Thyroid gland (tissue), 4 donors: ENCODE results near the gene RCAN2. TPM values are rescaled to one million over a fixed set of nuclear protein-coding genes. Genes with fewer than 3 reads are reported as not detected.

Source experiments
- DNase-seq, 2 donors: peaks; one replicate each; pipeline ENCODE4 v3.0.0-alpha.2; 2019
- H3K27ac ChIP-seq, 3 donors: fragments of 200-600 bp; sonication (generic); 1 replicate in 2 of 3; 2 replicates in 1 of 3; pipeline ENCODE4 v1.5.1; 2016 to 2019; ENCODE audit warnings: mild to moderate bottlenecking in 1 of 3, moderate library complexity in 1 of 3
- H3K27me3 ChIP-seq: fragments of 200-600 bp; sonication (generic); one replicate; pipeline ENCODE4 v1.5.1; 2019
- H3K36me3 ChIP-seq, 2 donors: fragments of 200-600 bp; sonication (generic); one replicate each; pipeline ENCODE4 v1.5.1; 2016 to 2019
- H3K4me1 ChIP-seq, 2 donors: fragments of 200-600 bp; sonication (generic); one replicate each; pipeline ENCODE4 v1.5.1; 2017 to 2019
- H3K4me3 ChIP-seq, 3 donors: fragments of 200-600 bp; sonication (generic); replicated peaks in 1 of 3; 1 replicate in 2 of 3; 2 replicates in 1 of 3; pipeline ENCODE4 v1.5.1; 2016; ENCODE audit warnings: mild to moderate bottlenecking in 1 of 3
- H3K9me3 ChIP-seq: fragments of 200-600 bp; sonication (generic); one replicate; pipeline ENCODE4 v1.5.1; 2017
- POLR2A ChIP-seq, 2 donors: fragments of 450-650 bp; IDR thresholded peaks; one replicate each; pipeline ENCODE4 v1.6.1; 2017; ENCODE audit warnings: antibody characterized with exemption in 2 of 2, mild to moderate bottlenecking in 2 of 2, moderate library complexity in 1 of 2
- WGBS, 2 donors: methylation state at CpG; one replicate each; pipeline ENCODE4 v1.1.5; 2017; 5-methylcytosine and 5-hydroxymethylcytosine counted together
- intact Hi-C: fragments of 100-400 bp; cut with DNase I; formaldehyde crosslinking; loops from one replicate; pipeline ENCODE4 v1.15.1; 2023
- total RNA-seq, 4 donors: library from RNA; depleted of rRNA; stranded (reverse); fragments of >200 nt; gene quantifications; one replicate each; pipeline ENCODE4 v1.2.3, GENCODE V29; 2016
- TF ChIP-seq, protein P1 (sequence below), 6 experiments: fragments of 200-600 bp in 3 of 6; fragments of 450-650 bp in 3 of 6; sonication (generic) in 3 of 6; IDR thresholded peaks; one replicate each; pipeline ENCODE4 v1.5.1; 2016 to 2019; ENCODE audit warnings: antibody characterized with exemption in 6 of 6, mild to moderate bottlenecking in 2 of 6, inconsistent platforms in 1 of 6, moderate library complexity in 1 of 6

RCAN2 gene
- total RNA-seq, 4 donors from 2014 or later = 14.0 to 33.2 (median 23.3) TPM

- intact Hi-C loops = no loop called here
- H3K36me3 ChIP-seq = no peaks in the 10 kb centered on the region
- no peaks in the 10 kb centered on the region for H3K9me3 ChIP-seq
- no peak overlapping the region for H3K4me3 ChIP-seq
- no peak for DNase-seq
- TF ChIP-seq, protein P1, sequence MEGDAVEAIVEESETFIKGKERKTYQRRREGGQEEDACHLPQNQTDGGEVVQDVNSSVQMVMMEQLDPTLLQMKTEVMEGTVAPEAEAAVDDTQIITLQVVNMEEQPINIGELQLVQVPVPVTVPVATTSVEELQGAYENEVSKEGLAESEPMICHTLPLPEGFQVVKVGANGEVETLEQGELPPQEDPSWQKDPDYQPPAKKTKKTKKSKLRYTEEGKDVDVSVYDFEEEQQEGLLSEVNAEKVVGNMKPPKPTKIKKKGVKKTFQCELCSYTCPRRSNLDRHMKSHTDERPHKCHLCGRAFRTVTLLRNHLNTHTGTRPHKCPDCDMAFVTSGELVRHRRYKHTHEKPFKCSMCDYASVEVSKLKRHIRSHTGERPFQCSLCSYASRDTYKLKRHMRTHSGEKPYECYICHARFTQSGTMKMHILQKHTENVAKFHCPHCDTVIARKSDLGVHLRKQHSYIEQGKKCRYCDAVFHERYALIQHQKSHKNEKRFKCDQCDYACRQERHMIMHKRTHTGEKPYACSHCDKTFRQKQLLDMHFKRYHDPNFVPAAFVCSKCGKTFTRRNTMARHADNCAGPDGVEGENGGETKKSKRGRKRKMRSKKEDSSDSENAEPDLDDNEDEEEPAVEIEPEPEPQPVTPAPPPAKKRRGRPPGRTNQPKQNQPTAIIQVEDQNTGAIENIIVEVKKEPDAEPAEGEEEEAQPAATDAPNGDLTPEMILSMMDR (IDR thresholded peaks at IDR 0.05) = no peak
- TF ChIP-seq POLR2A (IDR thresholded peaks at IDR 0.05) = no peak
- H3K27me3 ChIP-seq = no peaks in the 10 kb centered on the region
- peaks cover 0 to 9% of the 10 kb centered on the region in 2 donors for H3K4me1 ChIP-seq
- H3K27ac ChIP-seq = no peak overlapping the region
Measured at GRCh38 chr6:46437671-46438221, 53.5 kb downstream of the RCAN2 start.

GRCh38 chr6:46422619-46423018, 68.6 kb downstream of the RCAN2 start:
- no peak overlapping the region for H3K27ac ChIP-seq
- H3K4me1 ChIP-seq = no peaks in the 10 kb centered on the region
- intact Hi-C loops = loop anchor here (10.0 kb wide), 1 partner anchor 62 kb away; no protein-coding TSS in a partner anchor
- no peaks in the 10 kb centered on the region for H3K36me3 ChIP-seq
- no peak for DNase-seq
- no peak overlapping the region for H3K4me3 ChIP-seq
- no peak for TF ChIP-seq POLR2A (IDR thresholded peaks at IDR 0.05)
- TF ChIP-seq, protein P1 (IDR thresholded peaks at IDR 0.05) = no peak
- no peaks in the 10 kb centered on the region for H3K27me3 ChIP-seq
- no peaks in the 10 kb centered on the region for H3K9me3 ChIP-seq

DNA sequence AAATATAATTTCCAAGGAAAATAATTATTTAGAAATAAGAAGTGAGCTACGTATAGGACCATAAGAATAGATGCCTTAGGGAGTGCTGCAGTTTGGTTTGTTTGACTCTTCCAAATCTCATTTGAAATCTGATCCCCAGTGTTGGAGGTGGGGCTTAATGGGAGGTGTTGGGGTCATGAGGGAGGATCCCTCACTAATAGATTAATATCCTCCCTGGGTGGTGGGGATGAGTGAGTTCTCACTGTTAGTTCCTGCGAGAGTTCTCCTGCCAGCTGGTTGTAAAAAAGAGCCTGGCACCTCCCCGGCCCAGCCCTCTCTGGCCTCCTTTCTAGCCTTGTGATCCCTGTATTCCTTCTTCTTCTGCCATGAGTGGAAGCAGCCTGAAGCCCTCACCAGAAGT, 69.3 kb downstream of the RCAN2 start:
- Histone ChIP-seq H3K36me3 (no peaks in the 10 kb centered on the region), H3K4me3 (no peak overlapping the region), H3K9me3 (no peaks in the 10 kb centered on the region), H3K27ac (no peak overlapping the region), H3K4me1 (no peaks in the 10 kb centered on the region), H3K27me3 (no peaks in the 10 kb centered on the region)
- no peak for DNase-seq
- intact Hi-C loops = loop anchor here (10.0 kb wide), 1 partner anchor 63 kb away; no protein-coding TSS in a partner anchor
- 92 to 93% methylated on average over 3 of the region's 3 CpGs for WGBS, 2 donors
- TF ChIP-seq, protein P1 (IDR thresholded peaks at IDR 0.05) = no peak
- no peak for TF ChIP-seq POLR2A (IDR thresholded peaks at IDR 0.05)

DNA sequence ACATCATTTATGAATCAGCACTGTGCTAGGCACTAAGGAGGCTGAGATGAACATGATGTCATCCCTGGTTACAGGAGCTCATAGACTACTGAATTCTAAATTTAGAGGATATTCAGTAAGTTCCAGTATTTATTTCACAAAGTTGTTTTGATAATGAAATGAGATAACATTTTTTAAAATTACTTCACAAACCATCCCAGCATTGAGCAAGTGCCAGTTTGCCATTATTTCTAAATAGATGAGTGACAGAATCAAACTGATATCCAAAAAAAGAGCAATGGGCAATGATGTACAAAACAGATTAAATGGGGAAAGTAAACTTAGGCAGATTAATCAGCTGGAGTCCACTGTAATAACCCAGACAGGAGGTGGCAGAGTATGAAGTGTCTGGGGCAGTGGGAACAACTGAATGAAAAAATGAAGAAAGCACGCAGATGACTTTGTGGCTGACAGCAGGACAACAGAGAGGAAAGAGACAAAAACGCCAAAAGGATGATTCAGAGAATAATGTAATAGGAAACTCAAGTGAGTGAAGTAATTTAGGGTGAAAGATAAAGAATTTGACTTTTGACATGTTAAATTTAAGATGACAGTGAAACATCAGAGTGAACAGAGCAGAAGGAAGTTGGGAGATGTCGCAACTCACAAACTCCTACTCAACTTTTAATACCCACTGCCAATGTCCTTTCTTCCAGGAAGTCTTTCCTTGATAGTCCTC, 70.2 kb downstream of the RCAN2 start:
- intact Hi-C loops = loop anchor here (10.0 kb wide), 1 partner anchor 64 kb away; no protein-coding TSS in a partner anchor
- WGBS, 2 donors = 87 to 90% methylated on average over 3 of the region's 3 CpGs
- Histone ChIP-seq H3K4me3 (no peak overlapping the region), H3K36me3 (no peaks in the 10 kb centered on the region), H3K4me1 (no peaks in the 10 kb centered on the region), H3K27me3 (no peaks in the 10 kb centered on the region), H3K9me3 (no peaks in the 10 kb centered on the region), H3K27ac (no peak overlapping the region)
- TF ChIP-seq, protein P1 (IDR thresholded peaks at IDR 0.05) = no peak
- TF ChIP-seq POLR2A (IDR thresholded peaks at IDR 0.05) = no peak
- no peak for DNase-seq

- no peak overlapping the region for H3K27ac ChIP-seq
- intact Hi-C loops = loop anchor here (5.0 to 10.0 kb wide), 3 partner anchors 65 to 485 kb away; no protein-coding TSS in a partner anchor
Measured at GRCh38 chr6:46419576-46420002, 71.7 kb downstream of the RCAN2 start.

More at GRCh38 chr6:46419576-46420002, 71.7 kb downstream of the RCAN2 start:
- no peak for TF ChIP-seq POLR2A (IDR thresholded peaks at IDR 0.05)
- TF ChIP-seq, protein P1 (IDR thresholded peaks at IDR 0.05) = peak; percentile 43 to 92 (median 78)
- Histone ChIP-seq H3K4me3 (no peak overlapping the region), H3K36me3 (no peaks in the 10 kb centered on the region), H3K4me1 (no peaks in the 10 kb centered on the region), H3K27me3 (no peaks in the 10 kb centered on the region), H3K9me3 (no peaks in the 10 kb centered on the region)
- peak; percentile 68 for DNase-seq
- 0 to 4% methylated on average over 2 of the region's 2 CpGs for WGBS, 2 donors
